NCI-H2171 treated with DMSO at 0.1 percent for 48 hours (cell line): ENCODE data around the gene SNX32.
A peak's percentile ranks its signal among the peaks of the same experiment; 100 is the strongest.
"Not testable (repeated sequence)": the region's sequence is repeated elsewhere in the genome, so short reads cannot be mapped to it uniquely, and the experiment has no call there.

Experiments
- DNase-seq: peaks from one replicate; lab custom pipeline; 2025; lab: John Stamatoyannopoulos, UW

SNX32 gene

DNA sequence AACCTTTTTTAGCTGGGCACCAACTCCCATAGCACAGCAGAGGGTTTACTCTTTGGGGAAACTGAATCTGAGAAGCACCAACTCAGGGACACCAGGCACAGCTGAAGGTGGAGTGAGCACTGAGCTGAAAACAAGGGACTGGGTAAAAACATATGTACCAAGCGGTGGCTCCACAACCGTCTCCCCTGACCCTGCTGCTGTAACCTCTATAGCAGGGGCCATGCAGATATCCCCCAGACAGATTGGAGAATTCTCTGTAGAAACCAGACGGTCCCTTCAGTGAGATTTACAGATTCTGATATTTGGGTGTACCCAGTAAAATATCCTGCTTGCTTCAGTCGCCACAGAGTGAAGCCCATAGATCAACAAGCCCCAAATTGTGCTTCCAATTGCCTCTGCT is 4.3 kb upstream of the SNX32 start:
- no peak for DNase-seq

DNA sequence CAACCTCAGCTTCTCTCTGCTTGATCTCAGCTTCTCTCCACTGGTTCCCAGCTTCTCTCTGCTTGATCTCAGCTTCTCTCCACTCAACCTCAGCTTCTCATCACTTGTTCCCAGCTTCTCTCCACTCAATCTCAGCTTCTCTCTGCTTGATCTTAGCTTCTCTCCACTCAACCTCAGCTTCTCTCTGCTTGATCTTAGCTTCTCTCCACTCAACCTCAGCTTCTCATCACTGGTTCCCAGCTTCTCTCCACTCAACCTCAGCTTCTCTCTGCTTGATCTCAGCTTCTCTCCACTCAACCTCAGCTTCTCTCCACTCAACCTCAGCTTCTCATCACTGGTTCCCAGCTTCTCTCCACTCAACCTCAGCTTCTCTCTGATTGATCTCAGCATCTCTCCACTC is 1.5 kb upstream of the SNX32 start:
- not testable (repeated sequence) for DNase-seq

DNA sequence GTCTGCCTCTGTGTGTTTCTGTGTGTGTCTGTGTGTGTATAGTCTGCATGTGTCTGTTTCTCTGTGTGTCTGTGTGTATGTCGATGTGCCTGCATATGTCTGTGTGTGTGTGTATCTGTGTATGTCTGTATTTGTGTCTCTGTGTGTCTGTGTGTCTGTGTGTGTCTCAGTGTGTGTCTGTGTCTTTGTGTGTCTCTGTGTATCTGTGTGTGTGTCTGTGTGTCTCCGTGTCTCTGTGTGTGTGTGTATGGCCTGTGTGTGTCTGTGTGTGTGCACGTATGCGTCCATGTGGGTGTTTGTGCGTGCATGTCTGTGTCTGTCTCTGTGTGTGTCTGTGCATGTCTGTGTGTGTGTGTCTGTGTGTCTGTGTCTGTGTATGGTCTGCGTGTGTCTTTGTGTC is 439 bp downstream of the SNX32 start:
- DNase-seq = no peak

DNA sequence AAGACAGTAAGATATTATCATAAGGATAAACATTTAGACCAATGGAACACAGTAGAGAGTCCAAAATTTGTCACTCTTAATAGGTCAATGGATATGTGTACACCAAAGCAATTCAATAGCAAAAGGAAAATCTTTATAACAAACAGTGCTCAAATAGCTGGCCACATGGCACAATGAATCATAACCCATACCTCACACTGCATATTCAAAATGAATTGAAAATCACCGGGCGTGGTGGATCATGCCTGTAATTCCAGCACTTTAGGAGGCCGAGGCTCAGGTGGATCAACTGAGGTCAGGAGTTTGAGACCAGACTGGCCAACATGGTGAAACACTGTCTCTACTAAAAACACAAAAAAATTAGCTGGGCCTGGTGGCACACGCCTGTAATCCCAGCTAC is 8.4 kb downstream of the SNX32 start:
- DNase-seq = no peak

DNA sequence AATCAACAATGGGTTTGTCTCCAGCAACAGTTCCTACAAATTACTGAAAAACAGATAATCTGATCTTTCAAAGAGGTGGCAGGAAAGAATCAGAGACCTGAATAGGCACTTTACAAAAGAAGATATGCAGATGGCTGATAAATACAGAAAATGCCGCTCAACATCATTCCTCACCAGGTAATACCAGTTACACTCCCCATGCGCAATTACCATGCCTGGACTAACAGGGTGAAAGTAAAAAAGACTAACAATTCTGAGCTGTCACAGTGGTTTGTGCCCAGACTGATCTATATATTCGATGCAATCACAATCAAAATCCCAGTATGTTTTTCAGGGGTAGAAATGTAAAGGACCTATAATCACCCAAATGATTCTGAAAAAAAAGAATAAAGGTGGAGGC is 10.0 kb downstream of the SNX32 start:
- no peak for DNase-seq

DNA sequence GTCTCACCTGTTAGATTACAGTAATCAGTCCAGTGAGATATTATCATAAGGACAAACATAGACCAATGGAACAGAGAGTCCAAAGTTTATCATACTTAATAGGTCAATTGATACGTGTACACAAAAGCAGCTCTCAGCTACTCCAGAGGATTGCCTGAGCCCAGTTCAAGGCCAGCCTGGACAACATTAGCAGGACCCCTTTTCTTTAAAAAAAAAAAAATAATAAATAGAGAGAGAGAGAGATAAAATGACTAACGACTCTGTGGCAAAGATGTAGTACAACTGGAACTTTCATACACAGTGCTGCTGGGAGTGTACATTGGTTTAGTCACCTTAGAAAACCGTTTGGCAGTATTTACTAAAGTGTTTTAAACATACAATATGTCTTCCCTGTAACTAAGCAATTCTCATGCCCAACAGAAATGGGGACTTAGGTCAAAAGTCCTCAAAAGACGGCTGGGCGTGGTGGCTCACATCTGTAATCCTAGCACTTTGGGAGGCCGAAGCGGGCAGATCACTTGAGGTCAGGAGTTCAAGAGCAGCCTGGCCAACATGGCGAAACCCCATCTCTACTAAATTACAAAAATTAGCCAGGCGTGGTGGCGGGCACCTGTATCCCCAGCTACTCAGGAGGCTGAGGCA is 10.6 kb downstream of the SNX32 start:
- no peak for DNase-seq

DNA sequence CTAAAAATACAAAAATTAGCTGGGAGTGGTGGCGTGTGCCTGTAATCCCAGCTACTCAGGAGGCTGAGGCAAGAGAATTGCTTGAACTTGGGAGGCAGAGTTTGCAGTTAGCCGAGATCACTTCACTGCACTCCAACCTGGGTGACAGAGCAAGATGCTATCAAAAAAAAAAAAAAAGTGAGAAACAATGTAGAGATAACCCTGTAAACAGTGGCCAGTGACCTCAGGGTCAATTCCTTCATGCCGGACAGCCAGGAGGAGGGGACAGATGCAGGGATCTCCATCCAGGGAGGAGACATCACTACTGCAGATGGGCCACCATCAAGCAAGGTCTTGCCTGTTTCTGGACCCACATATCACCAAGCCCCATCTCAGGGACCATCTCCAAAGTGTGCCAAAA is 14.0 kb downstream of the SNX32 start:
- DNase-seq = no peak

DNA sequence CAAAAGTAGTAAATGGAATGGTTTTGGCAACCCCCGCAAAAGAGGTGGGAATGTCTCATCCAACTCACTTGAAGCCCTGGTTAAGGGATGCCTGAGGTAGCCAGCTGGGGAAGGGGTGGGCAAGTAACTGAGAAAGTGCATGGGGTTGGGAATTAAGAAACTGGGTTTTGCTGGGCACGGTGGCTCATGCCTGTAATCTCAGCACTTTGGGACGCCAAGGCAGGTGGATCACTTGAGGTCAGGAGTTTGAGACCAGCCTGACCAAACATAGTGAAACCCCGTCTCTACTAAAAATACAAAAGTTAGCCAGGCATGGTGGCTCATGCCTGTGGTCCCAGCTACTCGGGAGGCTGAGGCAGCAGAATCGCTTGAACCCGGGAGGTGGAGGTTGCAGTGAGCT is 14.9 kb downstream of the SNX32 start:
- not testable (repeated sequence) for DNase-seq

DNA sequence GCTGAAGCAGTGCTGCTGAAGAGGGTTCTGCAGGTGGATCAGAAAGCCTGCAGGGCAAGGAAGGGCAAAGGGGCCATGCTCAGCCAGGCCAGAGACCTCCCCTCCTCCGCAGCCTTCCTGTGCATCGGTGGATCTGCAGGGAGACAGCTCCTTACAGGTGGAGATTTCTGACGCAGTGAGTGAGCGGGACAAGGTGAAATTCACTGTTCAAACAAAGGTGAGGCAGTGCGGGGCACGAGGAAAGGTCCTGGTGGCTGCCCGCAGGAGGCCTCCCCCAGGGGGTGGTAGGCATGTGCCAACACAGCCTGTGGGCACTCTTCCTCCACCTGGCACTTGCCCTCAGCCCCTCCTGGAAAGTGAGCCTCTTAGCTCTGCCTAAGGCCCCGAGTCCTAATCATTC is 15.6 kb downstream of the SNX32 start:
- DNase-seq = no peak

DNA sequence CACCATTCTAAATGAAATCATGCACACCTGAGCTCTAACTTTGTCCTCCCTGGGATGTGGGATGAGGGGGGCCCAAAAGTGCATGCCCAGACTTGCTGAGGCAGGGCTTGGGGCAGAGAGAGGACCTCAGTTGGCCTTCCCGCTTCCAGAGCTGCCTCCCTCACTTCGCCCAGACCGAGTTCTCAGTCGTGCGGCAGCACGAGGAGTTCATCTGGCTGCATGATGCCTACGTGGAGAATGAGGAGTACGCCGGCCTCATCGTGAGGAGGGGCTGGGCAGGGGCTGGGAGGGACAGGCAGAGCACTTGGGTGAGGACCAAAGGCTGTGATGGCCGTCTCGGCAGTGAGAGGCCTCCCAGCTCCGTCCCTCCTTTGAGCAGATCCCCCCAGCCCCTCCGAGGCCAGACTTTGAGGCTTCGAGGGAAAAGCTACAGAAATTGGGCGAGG is 16.0 kb downstream of the SNX32 start:
- no peak for DNase-seq

DNA sequence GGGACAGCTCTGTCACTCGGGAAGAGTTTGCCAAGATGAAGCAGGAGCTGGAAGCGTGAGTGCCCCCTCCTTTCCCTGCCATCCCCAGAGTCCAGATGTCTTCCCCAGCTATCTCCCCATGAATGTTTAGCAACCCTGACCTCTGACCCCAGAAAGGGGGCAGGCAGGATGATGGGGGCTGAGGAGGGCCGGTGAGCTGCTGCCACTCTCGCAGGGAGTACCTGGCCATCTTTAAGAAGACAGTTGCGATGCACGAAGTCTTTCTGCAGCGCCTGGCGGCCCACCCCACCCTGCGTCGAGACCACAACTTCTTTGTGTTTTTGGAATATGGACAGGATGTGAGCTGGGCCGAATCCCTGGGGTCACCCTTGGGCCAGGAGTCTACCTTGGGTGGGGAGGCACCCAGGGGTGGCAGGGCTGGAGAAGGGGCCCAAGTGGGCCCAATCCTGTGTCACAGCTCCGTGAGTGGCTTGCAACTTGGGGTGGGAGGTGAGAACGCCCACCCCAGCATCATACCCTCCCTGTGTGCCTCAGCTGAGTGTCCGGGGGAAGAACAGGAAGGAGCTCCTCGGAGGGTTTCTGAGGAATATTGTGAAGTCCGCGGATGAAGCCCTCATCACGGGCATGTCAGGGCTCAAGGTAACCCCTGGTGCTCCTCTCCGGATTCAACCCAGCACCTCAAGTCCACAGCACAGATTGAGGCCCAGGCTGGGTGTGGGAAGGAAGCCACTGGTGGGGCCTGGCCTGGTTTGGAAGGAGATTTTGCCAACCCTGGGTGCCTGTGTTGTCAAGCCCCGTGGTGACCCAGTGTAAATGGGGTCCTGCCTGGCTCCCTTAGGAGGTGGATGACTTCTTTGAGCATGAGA is 16.7 kb downstream of the SNX32 start:
- no peak for DNase-seq

DNA sequence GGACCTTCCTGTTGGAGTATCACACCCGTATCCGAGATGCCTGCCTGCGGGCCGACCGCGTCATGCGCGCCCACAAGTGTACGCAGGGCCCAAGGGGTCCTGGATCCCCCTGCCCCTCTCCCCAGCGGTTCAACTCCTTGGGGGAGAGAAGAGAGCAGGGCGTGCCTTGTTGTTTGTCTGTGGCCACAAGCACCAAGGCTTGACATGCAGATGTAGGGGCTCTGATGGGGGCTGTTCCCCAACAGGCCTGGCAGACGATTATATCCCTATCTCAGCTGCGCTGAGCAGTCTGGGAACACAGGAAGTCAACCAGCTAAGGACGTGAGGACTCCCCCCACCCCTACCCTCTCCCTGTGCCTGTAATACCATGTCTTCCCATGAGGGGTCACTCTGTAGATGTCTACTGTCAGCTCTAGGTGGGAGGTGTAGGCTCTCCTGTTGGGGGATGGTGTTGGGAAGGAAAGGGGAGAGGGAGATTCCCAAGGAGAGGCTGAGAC is 17.4 kb downstream of the SNX32 start:
- DNase-seq = no peak

DNA sequence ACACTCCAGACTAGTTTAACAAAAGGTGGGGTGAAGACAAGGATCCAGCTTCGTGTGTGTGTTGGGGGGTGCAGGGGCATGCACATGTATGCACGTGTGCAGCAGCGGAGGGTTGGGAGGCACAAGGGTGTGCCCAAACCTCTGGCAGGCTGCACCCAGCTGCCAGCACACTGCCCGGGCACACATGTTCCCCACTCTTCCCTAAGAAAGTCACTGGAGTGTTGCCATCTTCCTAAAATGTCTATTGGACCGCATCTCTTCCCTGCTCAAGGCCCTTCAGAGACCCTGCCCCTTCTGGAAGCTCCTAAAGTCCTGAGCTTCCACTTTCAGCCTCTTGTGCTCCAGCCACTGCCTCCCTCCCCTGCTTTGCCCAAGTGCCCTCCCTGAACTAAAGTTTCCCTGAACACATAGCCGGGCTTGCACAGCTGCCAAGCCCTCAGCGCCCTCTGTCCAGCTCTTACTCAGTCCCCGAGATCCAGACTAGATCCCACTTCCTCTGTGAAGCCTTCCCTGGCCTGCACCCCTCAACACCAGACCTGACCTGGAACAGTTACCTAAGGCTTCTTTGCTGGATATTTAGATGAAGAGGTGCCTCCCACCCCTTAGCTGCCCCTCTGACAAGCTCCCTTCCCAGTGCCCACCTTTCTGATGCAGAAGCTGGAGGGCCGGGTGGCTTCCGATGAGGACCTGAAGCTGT is 18.2 kb downstream of the SNX32 start:
- DNase-seq = no peak

DNA sequence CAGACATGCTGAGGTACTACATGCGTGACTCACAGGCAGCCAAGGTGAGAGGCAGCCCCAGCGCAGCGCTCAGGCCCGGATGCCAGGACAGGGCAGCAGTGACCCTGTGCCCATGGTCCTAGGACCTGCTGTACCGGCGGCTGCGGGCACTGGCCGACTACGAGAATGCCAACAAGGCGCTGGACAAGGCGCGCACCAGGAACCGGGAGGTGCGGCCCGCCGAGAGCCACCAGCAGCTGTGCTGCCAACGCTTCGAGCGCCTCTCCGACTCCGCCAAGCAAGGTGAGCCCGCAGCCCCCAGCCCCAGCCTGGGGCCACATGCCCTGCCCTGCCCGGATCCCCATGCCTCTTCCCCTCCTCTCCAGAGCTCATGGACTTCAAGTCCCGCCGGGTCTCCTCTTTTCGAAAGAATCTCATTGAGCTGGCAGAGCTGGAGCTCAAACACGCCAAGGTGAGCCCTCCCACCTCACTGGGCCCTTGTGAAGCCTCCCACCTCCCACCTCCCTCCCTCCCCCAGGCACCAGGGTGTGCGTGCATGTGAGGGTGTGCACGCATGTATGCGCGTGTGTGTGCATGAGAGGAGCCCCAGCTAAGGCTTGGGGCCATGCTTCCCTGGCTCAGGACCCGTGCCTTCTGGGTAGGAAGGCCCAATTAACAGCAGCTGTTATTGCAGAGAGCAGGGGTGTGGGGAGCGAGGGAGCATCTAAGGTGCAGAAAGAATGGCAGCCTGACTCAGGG is 18.9 kb downstream of the SNX32 start:
- no peak for DNase-seq

DNA sequence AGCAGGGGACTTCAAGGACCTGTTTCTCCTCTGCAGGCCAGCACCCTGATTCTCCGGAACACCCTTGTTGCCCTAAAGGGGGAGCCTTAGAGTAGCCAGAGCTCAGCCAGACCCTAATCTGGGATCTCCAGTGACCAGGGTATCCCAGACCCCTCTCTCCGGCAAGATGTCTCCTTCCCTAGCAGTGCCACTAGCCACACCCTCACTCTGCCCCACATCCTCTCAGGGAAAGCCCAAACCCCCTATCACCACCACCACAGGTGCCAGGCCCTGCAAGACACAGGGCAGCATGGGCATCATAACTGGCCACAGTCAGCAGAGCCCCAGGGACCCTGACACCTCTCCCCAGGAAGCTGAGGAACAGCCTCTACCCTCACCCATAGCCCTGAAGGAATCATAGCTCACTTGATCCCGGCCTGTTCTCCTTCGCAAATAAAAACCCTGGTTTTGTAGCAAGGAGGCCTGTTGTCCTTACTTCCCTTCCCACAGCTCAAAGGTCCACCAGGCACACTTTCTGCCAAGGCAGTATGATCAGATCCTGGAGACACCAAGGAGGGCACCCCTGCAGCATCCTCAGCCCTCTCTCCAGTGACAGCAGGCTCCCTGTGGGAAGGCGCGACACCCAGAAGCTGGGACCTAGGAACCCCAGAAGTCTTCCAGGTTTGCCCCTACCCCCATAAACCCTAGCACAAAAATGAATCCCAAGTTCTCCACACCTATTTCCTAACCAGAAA is 19.6 kb downstream of the SNX32 start:
- no peak for DNase-seq

DNA sequence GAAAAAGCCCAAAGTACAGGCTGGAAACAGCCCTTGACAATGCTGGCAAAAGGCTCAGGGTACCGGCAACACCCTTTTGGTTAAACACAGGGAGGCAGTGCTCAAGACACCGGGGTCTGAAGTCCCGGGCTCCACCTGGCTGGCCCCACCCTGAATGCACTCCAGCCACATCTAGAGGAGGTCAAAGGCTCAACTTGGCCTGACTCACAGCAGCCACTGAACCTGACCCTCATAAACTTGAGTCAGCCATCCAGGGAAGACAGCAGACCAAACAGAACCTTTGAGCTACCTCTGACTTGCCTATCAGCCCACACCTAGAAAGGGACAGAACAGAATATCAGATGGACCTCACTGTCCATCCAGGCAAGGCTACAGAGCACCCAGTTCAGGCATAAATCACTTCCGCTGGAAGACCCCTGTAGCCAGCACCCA is 20.4 kb downstream of the SNX32 start:
- DNase-seq = no peak

DNA sequence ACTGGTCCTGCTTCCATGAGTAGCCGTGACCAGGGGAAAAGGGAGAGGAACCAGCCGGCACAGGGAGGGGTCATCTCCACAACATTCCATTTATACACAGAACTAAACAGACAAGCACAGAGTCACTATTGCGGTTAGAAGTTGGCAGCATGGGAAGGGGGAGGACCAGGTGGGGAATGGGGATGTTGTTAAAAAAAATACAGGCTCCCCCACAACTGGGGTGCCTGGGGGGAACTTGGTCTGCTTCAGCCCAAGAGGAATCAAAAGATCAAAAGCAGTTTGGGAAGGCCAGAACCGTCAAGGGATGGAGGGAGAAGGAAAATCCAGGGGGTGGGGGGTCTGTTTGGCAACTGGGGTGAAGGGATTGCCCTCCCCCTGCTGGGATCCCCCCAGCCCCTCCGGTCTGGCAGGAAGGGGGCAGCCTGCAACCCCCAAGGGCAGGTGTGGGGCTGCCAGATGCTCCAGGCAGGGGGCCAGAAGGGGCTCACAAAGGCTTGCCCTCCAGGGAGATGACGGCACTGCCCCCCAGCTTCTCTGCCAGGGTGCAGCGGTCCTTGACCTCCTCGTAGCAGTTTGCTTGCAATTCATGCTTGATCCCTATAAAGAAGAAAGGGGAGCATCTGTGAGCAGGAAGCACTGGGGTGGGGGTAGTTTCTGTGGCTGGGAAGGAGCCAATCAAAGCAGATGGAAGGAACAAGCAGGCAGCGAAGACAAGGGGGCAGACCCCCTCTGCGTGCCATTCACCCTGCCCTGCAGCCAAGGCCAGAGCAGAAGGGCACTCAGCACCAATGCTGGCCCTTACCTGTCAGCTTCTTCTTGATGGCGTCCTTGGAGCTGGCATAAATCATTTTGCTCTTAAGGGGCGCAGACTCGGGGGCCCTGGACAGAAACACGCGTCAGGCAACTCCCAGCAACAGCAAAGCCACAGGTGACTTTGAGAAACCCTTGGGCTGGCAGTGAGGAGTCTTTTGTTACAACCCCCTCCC is 21.4 kb downstream of the SNX32 start:
- DNase-seq = no peak

DNA sequence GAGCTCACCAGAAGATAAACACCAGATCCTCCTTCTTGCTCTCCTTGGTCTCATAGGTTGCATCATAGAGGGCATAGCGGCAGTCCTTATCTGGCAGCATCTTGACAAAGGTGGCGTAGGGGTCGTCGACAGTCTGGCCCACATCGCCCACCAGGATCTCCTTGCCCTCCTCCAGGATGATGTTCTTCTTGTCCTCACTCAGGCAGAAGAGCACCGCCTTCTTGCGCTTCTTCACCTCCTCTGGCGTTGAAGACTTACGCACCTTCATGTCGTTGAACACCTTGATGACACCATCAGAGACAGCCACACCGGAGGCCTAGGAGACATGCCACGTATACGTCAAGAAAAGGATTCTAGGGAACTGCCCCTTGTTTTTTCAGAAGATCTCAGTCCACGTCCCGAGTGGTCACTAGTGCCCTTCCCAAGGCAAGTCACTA is 22.2 kb downstream of the SNX32 start:
- DNase-seq = no peak

DNA sequence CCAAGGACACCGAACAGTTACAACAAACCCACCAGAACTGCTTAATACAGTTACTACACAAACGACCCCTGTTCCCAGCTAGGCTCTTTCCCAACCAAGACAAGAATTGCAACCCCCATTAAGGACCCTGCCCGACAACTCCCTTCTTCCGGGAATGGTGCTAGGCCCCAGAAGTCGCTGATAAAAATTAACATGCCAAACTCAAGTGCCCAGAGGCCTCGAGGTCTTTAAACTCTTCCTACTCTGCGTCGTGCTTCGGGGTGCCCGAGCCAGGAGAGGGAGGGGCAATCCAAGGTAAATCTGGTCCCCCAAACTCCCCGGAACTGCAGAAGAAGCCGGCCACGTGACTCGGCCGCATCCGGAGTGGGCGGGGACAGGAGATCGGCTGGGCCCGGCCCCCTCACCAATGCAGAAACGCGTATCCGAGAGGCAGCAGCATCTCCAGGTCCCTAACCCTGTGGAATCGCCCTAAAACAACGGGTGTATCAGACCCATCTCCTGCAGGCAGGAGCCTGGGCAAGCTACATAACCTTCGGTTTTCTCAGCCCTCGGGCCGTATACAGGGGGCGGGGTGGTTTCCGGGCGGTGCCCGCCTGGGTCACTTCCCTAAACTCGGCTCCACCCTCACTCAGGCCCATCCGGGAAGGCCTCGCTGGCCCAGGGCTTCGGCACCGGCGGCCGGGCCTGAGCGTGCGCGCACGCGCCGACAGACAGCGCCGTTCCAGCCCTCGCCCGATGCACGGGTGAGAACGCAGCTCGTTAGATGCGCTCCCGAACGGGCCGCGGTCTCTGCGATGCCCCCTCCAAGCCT is 23.1 kb downstream of the SNX32 start:
- DNase-seq = peak; percentile 45
